GM12874 (cell line): ENCODE data around the gene MFAP2.

ENCODE experiments used
- CTCF ChIP-seq: IDR thresholded peaks from 2 replicates; pipeline ENCODE4 v1.5.1; 2011; ENCODE audit warnings: low read depth, mild to moderate bottlenecking, control low read depth, low read length, moderate library complexity; ENCODE audit not compliant: insufficient read depth

MFAP2 gene

GRCh38 chr1:16980473-16981268 lies at the start of gene MFAP2:
MFAP2 (minus strand) TSS chr1:16980620; CDS start chr1:16978273, 2,347 bp downstream.
- TF ChIP-seq CTCF: no peak

GRCh38 chr1:17030206-17030605 lies 49.8 kb upstream of the MFAP2 start:
- TF ChIP-seq CTCF: no peak

GRCh38 chr1:17028662-17029188 lies 48.3 kb upstream of the MFAP2 start:
- no peak for TF ChIP-seq CTCF

- no peak for TF ChIP-seq CTCF
These were observed 47.5 kb upstream of the MFAP2 start for GRCh38 chr1:17027900-17028299.

GRCh38 chr1:17027403-17027802 lies 47.0 kb upstream of the MFAP2 start:
- no peak for TF ChIP-seq CTCF

GRCh38 chr1:17024721-17025120 lies 44.3 kb upstream of the MFAP2 start:
- no peak for TF ChIP-seq CTCF

- TF ChIP-seq CTCF: no peak
These were observed 43.2 kb upstream of the MFAP2 start for GRCh38 chr1:17023573-17023972.
